CD14-positive monocyte (primary cell): Measurements from ENCODE around the gene MAPKAPK3. TPM values are rescaled to one million over a fixed set of nuclear protein-coding genes. Genes with fewer than 3 reads are reported as not detected.

Source experiments
- DNase-seq, 3 donors: peaks; one replicate each; pipeline ENCODE4 v3.0.0-alpha.2; 2011 to 2022
- H2AFZ ChIP-seq: 2 replicates; pipeline ENCODE4 v1.6.0; 2012; ENCODE audit warnings: mild to moderate bottlenecking, low read depth, low read length, inconsistent platforms; ENCODE audit not compliant: insufficient read depth, poor library complexity, severe bottlenecking
- H3K27ac ChIP-seq, 2 donors: 1 replicate in 1 of 2; 2 replicates in 1 of 2; pipeline ENCODE4 v1.5.1; 2012 to 2013; ENCODE audit warnings: low read length in 2 of 2, control low read depth in 1 of 2, inconsistent platforms in 1 of 2, low read depth in 1 of 2, mild to moderate bottlenecking in 1 of 2
- H3K27me3 ChIP-seq, 2 donors: one replicate each; pipeline versions ENCODE4 v1.6.0 to v1.6.1; 2011 to 2013; ENCODE audit warnings: low read length in 2 of 2; ENCODE audit not compliant: control insufficient read depth in 2 of 2, insufficient read depth in 2 of 2
- H3K36me3 ChIP-seq, 2 donors: replicated peaks in 1 of 2; 1 replicate in 1 of 2; 2 replicates in 1 of 2; pipeline versions ENCODE4 v1.5.1 to v1.6.1; 2012 to 2013; ENCODE audit warnings: low read length in 2 of 2, control low read depth in 1 of 2, inconsistent platforms in 1 of 2, mild to moderate bottlenecking in 1 of 2; ENCODE audit not compliant: insufficient read depth in 2 of 2, control insufficient read depth in 1 of 2
- H3K4me1 ChIP-seq, 2 donors: 1 replicate in 1 of 2; 2 replicates in 1 of 2; pipeline versions ENCODE4 v1.5.1 to v1.6.1; 2012 to 2013; ENCODE audit warnings: low read length in 2 of 2, control low read depth in 1 of 2, inconsistent platforms in 1 of 2, mild to moderate bottlenecking in 1 of 2, moderate library complexity in 1 of 2; ENCODE audit not compliant: insufficient read depth in 2 of 2, control insufficient read depth in 1 of 2
- H3K4me2 ChIP-seq: replicated peaks from 2 replicates; pipeline ENCODE3; 2012; ENCODE audit warnings: low read length, moderate library complexity, mild to moderate bottlenecking; ENCODE audit not compliant: poor library complexity, severe bottlenecking; ENCODE audit errors: extremely low read depth
- H3K4me3 ChIP-seq, 3 experiments: fragments of 200-600 bp in 1 of 3; sonication (generic) in 1 of 3; replicated peaks in 1 of 3; 1 replicate in 2 of 3; 2 replicates in 1 of 3; pipeline ENCODE4 v1.5.1; 2011 to 2013; ENCODE audit warnings: low read length in 3 of 3, mild to moderate bottlenecking in 3 of 3, control low read depth in 2 of 3, low read depth in 2 of 3, inconsistent platforms in 1 of 3, moderate library complexity in 1 of 3
- H3K79me2 ChIP-seq: 2 replicates; pipeline ENCODE4 v1.6.0; 2012; ENCODE audit warnings: mild to moderate bottlenecking, control low read depth, inconsistent platforms, low read length, moderate library complexity; ENCODE audit not compliant: insufficient read depth
- H3K9ac ChIP-seq: 2 replicates; pipeline ENCODE4 v1.6.0; 2017; ENCODE audit warnings: low read length, mild to moderate bottlenecking; ENCODE audit not compliant: insufficient read depth, poor library complexity, severe bottlenecking
- H3K9me3 ChIP-seq, 2 donors: replicated peaks in 1 of 2; 1 replicate in 1 of 2; 2 replicates in 1 of 2; pipeline versions ENCODE4 v1.5.1 to v1.6.1; 2012 to 2013; ENCODE audit warnings: low read length in 2 of 2, control low read depth in 1 of 2; ENCODE audit not compliant: control insufficient read depth in 1 of 2, insufficient read depth in 1 of 2
- H4K20me1 ChIP-seq: 2 replicates; pipeline ENCODE4 v1.6.0; 2012; ENCODE audit warnings: mild to moderate bottlenecking, low read length, control low read depth, moderate library complexity; ENCODE audit not compliant: insufficient read depth
- H3K27ac Mint-ChIP-seq, 7 donors: one replicate each; pipeline ENCODE4 v1.8.0; 2020; ENCODE audit warnings: mild to moderate bottlenecking in 7 of 7, mixed read lengths in 7 of 7, moderate library complexity in 6 of 7, inconsistent platforms in 2 of 7
- H3K27me3 Mint-ChIP-seq, 3 donors: one replicate each; pipeline ENCODE4 v1.8.0; 2021 to 2022; ENCODE audit warnings: low read depth in 3 of 3, mild to moderate bottlenecking in 3 of 3, mixed read lengths in 3 of 3, moderate library complexity in 3 of 3, inconsistent platforms in 1 of 3
- H3K36me3 Mint-ChIP-seq, 2 donors: one replicate each; pipeline ENCODE4 v1.8.0; 2020; ENCODE audit warnings: mixed read lengths in 2 of 2, inconsistent platforms in 1 of 2, mild to moderate bottlenecking in 1 of 2
- H3K4me1 Mint-ChIP-seq: one replicate; pipeline ENCODE4 v1.8.0; 2020; ENCODE audit warnings: mild to moderate bottlenecking, mixed read lengths
- H3K4me3 Mint-ChIP-seq, 2 donors: one replicate each; pipeline ENCODE4 v1.8.0; 2020; ENCODE audit warnings: mild to moderate bottlenecking in 2 of 2, mixed read lengths in 2 of 2, moderate library complexity in 1 of 2
- H3K9me3 Mint-ChIP-seq, 7 donors: one replicate each; pipeline ENCODE4 v1.8.0; 2020 to 2022; ENCODE audit warnings: mixed read lengths in 7 of 7, mild to moderate bottlenecking in 6 of 7, moderate library complexity in 6 of 7, inconsistent platforms in 2 of 7
- CTCF ChIP-seq: fragments of 200-600 bp; IDR thresholded peaks from one replicate; pipeline ENCODE4 v1.8.0; 2022; ENCODE audit warnings: antibody characterized with exemption, mild to moderate bottlenecking
- WGBS: methylation state at CpG from one replicate; pipeline ENCODE4 v1.1.5; 2013; ENCODE audit warnings: missing lambda C conversion rate; ENCODE audit not compliant: insufficient coverage; 5-methylcytosine and 5-hydroxymethylcytosine counted together
- intact Hi-C, 2 donors: fragments of 100-400 bp; cut with micrococcal nuclease; formaldehyde crosslinking; loops; one replicate each; pipeline versions ENCODE4 v1.15.0 to v1.15.1; 2023
- polyA plus RNA-seq, 3 donors: library from polyadenylated mRNA; depleted of rRNA in 1 of 3; unstranded in 2 of 3; stranded (reverse) in 1 of 3; fragments of 300-500 nt in 2 of 3; fragments of >200 nt in 1 of 3; fragmentation: Illumina TruSeq in 2 of 3; gene quantifications; 1 replicate in 2 of 3; 2 replicates in 1 of 3; pipeline ENCODE4 v1.2.3, GENCODE V29; 2012 to 2021

The MAPKAPK3 gene
- polyA plus RNA-seq, 3 donors: 173 to 252 (median 201) TPM

GRCh38 chr3:50617911-50618481, 1.0 kb downstream of the MAPKAPK3 start:
- Mint-ChIP-seq H3K4me3 (peak overlapping the region; percentile 96 to 98), H3K4me1 (peaks cover 70% of the 10 kb centered on the region), H3K36me3 (peaks cover 26 to 39% of the 10 kb centered on the region in 2 donors), H3K9me3 (no peaks in the 10 kb centered on the region), H3K27me3 (no peaks in the 10 kb centered on the region), H3K27ac (peak overlapping the region; percentile 98 to 99 (median 99))
- peak in 2 of 3 donors; percentile 30 to 51 for DNase-seq
- H2AFZ ChIP-seq: no peak overlapping the region
- H3K36me3 ChIP-seq: peaks cover 13 to 19% of the 10 kb centered on the region in 2 donors
- no peaks in the 10 kb centered on the region for H3K9me3 ChIP-seq
- H3K4me2 ChIP-seq: peak overlapping the region; percentile 84
- no peaks in the 10 kb centered on the region for H3K27me3 ChIP-seq
- peak overlapping the region; percentile 97 for H3K9ac ChIP-seq
- peaks cover 64% of the 10 kb centered on the region for H3K79me2 ChIP-seq
- no peak for TF ChIP-seq CTCF
- H4K20me1 ChIP-seq: peaks cover 21% of the 10 kb centered on the region
- peak overlapping the region; percentile 89 to 94 for H3K27ac ChIP-seq
- peak overlapping the region; percentile 69 to 91 (median 88) for H3K4me3 ChIP-seq
- peaks cover 77 to 85% of the 10 kb centered on the region in 2 donors for H3K4me1 ChIP-seq
- intact Hi-C loops: loop anchor here in 1 of 2 donors (2.0 to 5.0 kb wide), 2 partner anchors 15 to 261 kb away; partner anchors contain the start of gene TMEM115
- 0% methylated on average over 1 of the region's 6 CpGs for WGBS

- peak; percentile 93 to 97 (median 94) for DNase-seq
- Mint-ChIP-seq H3K9me3 (no peaks in the 10 kb centered on the region), H3K27me3 (peaks cover 0 to 2% (median 0%) of the 10 kb centered on the region in 3 donors), H3K27ac (peak overlapping the region; percentile 98 to 99 (median 99)), H3K4me3 (peak overlapping the region; percentile 96 to 98), H3K36me3 (peaks cover 46 to 60% of the 10 kb centered on the region in 2 donors), H3K4me1 (peaks cover 83% of the 10 kb centered on the region)
- Histone ChIP-seq H4K20me1 (peaks cover 46% of the 10 kb centered on the region), H3K9me3 (no peaks in the 10 kb centered on the region), H3K4me1 (peaks cover 90 to 96% of the 10 kb centered on the region in 2 donors), H3K4me2 (peak overlapping the region; percentile 84), H2AFZ (no peak overlapping the region), H3K27me3 (no peaks in the 10 kb centered on the region), H3K9ac (peak overlapping the region; percentile 64), H3K36me3 (peaks cover 25 to 42% of the 10 kb centered on the region in 2 donors), H3K79me2 (peaks cover 83% of the 10 kb centered on the region), H3K27ac (peak overlapping the region; percentile 89 to 94), H3K4me3 (peak overlapping the region; percentile 12 to 88 (median 12))
- TF ChIP-seq CTCF: peak; percentile 62
- WGBS: no CpG with 5 or more reads among the region's 1 CpG
- intact Hi-C loops: no loop called here
These were observed 3.5 kb downstream of the MAPKAPK3 start for GRCh38 chr3:50620420-50620819.
